ENCODE measurements around the gene HIBCH. TPM values are rescaled to one million over a fixed set of nuclear protein-coding genes. Genes with fewer than 3 reads are reported as not detected.

Gene HIBCH
- total RNA-seq, 1 experiment from 2014 or later = 24.7 TPM

- DNase-seq (ENCODE audit: low read depth, low spot score) (no peak), ATAC-seq (no peak)
- ChIA-PET POLR2A (interaction anchor here (1.4 kb wide), 1 partner anchor 25 kb away, joined by 5 read pairs; the partner anchor contains the start of gene INPP1), CTCF (interaction anchor here (2.3 to 2.5 kb wide), 2 partner anchors 11 to 230 kb away, joined by 9 to 17 read pairs; no protein-coding TSS in a partner anchor), RAD21 (ENCODE audit: low non-redundant PET in 1 of 2, low total read pairs in 2 of 2, uncharacterized antibody in 2 of 2, unreplicated experiment in 2 of 2) (interaction anchor here in 1 of 2 experiments (0.8 kb wide), 1 partner anchor 1627 kb away, joined by 8 read pairs; no protein-coding TSS in a partner anchor)
- no peak overlapping the region for H3K27ac ChIP-seq (ENCODE audit: low read depth, low read length)
- H3K9me2 ChIP-seq (ENCODE audit: insufficient read depth) = no peaks in the 10 kb centered on the region
- BruUV-seq (replicated peaks) = no TSS peak
- no peaks in the 10 kb centered on the region for H3K36me3 ChIP-seq (ENCODE audit: control insufficient read depth in 1 of 2, insufficient read depth in 2 of 2, low read length in 2 of 2)
- no peaks in the 10 kb centered on the region for H3K9me3 ChIP-seq (ENCODE audit: control insufficient read depth in 1 of 2, insufficient read depth in 1 of 2, low read depth in 1 of 2, low read length in 2 of 2)
- no peak overlapping the region for H2AFZ ChIP-seq (ENCODE audit: low read depth, low read length, poor library complexity, severe bottlenecking)
- peak overlapping the region; percentile 86 for H3K4me2 ChIP-seq (ENCODE audit: low read length)
- H3K79me2 ChIP-seq (ENCODE audit: insufficient read depth, low read length) = peaks cover 37% of the 10 kb centered on the region
- peak overlapping the region; percentile 71 for H3K9ac ChIP-seq (ENCODE audit: low read length)
- intact Hi-C loops (cut with micrococcal nuclease) = loop anchor here (10.0 kb wide), 2 partner anchors 524 to 654 kb away; partner anchors contain the start of gene ASNSD1
- H3K4me3 ChIP-seq (replicated peaks in 1 of 2; ENCODE audit: low read depth in 1 of 2, low read length in 2 of 2) = peak overlapping the region; percentile 85 to 89
- peaks cover 11 to 21% of the 10 kb centered on the region in 2 experiments for H3K4me1 ChIP-seq (ENCODE audit: control insufficient read depth in 1 of 2, insufficient read depth in 2 of 2, low read length in 2 of 2)
- no peak for TF ChIP-seq CBX3 (IDR thresholded peaks at IDR 0.05; ENCODE audit: low read depth)
- no peaks in the 10 kb centered on the region for H3K27me3 ChIP-seq (ENCODE audit: insufficient read depth, low read length)
- no peaks in the 10 kb centered on the region for H4K20me1 ChIP-seq (ENCODE audit: insufficient read depth)
Measured at GRCh38 chr2:190318514-190318913, 1.1 kb downstream of the HIBCH start.

DNA sequence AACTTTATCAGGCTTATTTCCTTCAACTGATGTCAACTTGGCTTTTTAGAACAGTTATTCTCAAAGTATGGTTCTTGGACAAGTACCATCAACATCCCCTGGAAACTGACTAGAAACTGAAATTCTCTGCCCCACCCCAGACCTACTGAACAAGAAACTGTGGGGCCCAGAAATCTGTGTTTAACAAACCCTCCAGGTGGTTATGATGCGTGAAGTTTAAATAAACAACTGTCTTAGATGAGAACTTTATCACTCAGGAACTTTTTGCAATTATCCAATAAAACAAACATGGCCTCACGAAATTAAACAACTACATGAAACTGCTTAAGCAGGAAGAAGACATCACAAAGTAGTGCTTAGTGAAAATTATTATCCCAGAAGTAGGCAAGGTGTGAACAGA, 4.4 kb downstream of the HIBCH start:
- DNase-seq (ENCODE audit: low read depth, low spot score) (no peak), ATAC-seq (no peak)
- ChIA-PET CTCF (no interaction called here), POLR2A (no interaction called here), RAD21 (ENCODE audit: low non-redundant PET in 1 of 2, low total read pairs in 2 of 2, uncharacterized antibody in 2 of 2, unreplicated experiment in 2 of 2) (no interaction called here)
- Histone ChIP-seq H3K27ac (ENCODE audit: low read depth, low read length) (no peak overlapping the region), H3K4me3 (replicated peaks in 1 of 2; ENCODE audit: low read depth in 1 of 2, low read length in 2 of 2) (no peak overlapping the region), H3K79me2 (ENCODE audit: insufficient read depth, low read length) (peaks cover 66% of the 10 kb centered on the region), H3K9ac (ENCODE audit: low read length) (no peak overlapping the region), H4K20me1 (ENCODE audit: insufficient read depth) (no peaks in the 10 kb centered on the region), H3K36me3 (ENCODE audit: control insufficient read depth in 1 of 2, insufficient read depth in 2 of 2, low read length in 2 of 2) (no peaks in the 10 kb centered on the region; a peak in 2 of 4 replicates), H3K4me1 (ENCODE audit: control insufficient read depth in 1 of 2, insufficient read depth in 2 of 2, low read length in 2 of 2) (peaks cover 22 to 30% of the 10 kb centered on the region in 2 experiments), H3K9me2 (ENCODE audit: insufficient read depth) (no peaks in the 10 kb centered on the region), H2AFZ (ENCODE audit: low read depth, low read length, poor library complexity, severe bottlenecking) (no peak overlapping the region), H3K4me2 (ENCODE audit: low read length) (no peak overlapping the region), H3K9me3 (ENCODE audit: control insufficient read depth in 1 of 2, insufficient read depth in 1 of 2, low read depth in 1 of 2, low read length in 2 of 2) (no peaks in the 10 kb centered on the region), H3K27me3 (ENCODE audit: insufficient read depth, low read length) (no peaks in the 10 kb centered on the region)
- intact Hi-C loops (cut with micrococcal nuclease) = loop anchor here (10.0 kb wide), 2 partner anchors 520 to 650 kb away; partner anchors contain the start of gene ASNSD1
- BruUV-seq (replicated peaks) = no TSS peak
- TF ChIP-seq ZFX (IDR thresholded peaks at IDR 0.05) (no peak), EGR1 (IDR thresholded peaks at IDR 0.05; ENCODE audit: low read depth) (no peak), POLR2A (IDR thresholded peaks at IDR 0.05; ENCODE audit: borderline replicate concordance, extremely low read depth, insufficient read depth, insufficient read length) (no peak), FOSL1 (IDR thresholded peaks at IDR 0.05; ENCODE audit: low read depth) (no peak), TCF7L2 (IDR thresholded peaks at IDR 0.05; ENCODE audit: borderline replicate concordance, extremely low read depth, insufficient read depth, insufficient read length) (no peak), CEBPB (IDR thresholded peaks at IDR 0.05; ENCODE audit: low read depth) (no peak), EZH2 (IDR thresholded peaks at IDR 0.05) (no peak), SRF (IDR thresholded peaks at IDR 0.05; ENCODE audit: low read depth) (no peak), ELF1 (IDR thresholded peaks at IDR 0.05; ENCODE audit: borderline replicate concordance, low read depth) (no peak), SP1 (IDR thresholded peaks at IDR 0.05; ENCODE audit: low read depth) (no peak), EZH2phosphoT487 (IDR thresholded peaks at IDR 0.05; ENCODE audit: borderline replicate concordance) (no peak), SIN3A (IDR thresholded peaks at IDR 0.05; ENCODE audit: low read depth) (no peak)
- TF ChIP-seq, protein P1, sequence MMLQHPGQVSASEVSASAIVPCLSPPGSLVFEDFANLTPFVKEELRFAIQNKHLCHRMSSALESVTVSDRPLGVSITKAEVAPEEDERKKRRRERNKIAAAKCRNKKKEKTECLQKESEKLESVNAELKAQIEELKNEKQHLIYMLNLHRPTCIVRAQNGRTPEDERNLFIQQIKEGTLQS (IDR thresholded peaks at IDR 0.05) = no peak

All from HCT116 (cell line).